ENCODE results near the gene QRFP. TPM values are rescaled to one million over a fixed set of nuclear protein-coding genes. Genes with fewer than 3 reads are reported as not detected.

QRFP gene
- total RNA-seq, 2 donors from 2014 or later = not detected

DNA sequence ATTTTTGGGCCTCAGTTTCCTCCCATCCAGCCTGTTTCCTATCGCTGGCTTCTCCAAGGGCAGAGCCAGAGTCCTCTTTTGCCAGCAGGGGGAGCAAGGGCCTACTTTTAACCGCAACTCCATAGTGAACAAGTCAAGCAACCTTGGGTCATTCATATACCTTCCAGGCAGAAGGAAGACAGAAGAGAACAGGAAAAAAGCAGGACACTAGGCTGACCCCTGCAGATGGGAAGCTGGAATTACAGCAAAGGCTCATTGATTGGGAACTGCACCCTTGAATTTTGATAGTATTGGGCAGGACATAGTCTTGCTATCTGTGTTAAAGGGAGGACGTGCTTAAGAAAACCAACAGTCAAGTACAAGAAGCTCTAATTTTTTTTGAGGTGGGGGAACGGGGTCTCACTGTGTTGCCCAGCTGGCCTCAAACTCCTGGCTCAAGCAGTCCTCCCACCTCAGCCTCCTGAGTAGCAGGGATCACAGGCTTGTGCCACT, 30.1 kb downstream of the QRFP start:
- no peak overlapping the region for H3K27ac ChIP-seq
- H3K9me3 ChIP-seq = no peaks in the 10 kb centered on the region
- H3K4me1 ChIP-seq = peaks cover 0 to 38% of the 10 kb centered on the region in 2 donors
- TF ChIP-seq, protein P1, sequence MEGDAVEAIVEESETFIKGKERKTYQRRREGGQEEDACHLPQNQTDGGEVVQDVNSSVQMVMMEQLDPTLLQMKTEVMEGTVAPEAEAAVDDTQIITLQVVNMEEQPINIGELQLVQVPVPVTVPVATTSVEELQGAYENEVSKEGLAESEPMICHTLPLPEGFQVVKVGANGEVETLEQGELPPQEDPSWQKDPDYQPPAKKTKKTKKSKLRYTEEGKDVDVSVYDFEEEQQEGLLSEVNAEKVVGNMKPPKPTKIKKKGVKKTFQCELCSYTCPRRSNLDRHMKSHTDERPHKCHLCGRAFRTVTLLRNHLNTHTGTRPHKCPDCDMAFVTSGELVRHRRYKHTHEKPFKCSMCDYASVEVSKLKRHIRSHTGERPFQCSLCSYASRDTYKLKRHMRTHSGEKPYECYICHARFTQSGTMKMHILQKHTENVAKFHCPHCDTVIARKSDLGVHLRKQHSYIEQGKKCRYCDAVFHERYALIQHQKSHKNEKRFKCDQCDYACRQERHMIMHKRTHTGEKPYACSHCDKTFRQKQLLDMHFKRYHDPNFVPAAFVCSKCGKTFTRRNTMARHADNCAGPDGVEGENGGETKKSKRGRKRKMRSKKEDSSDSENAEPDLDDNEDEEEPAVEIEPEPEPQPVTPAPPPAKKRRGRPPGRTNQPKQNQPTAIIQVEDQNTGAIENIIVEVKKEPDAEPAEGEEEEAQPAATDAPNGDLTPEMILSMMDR (IDR thresholded peaks at IDR 0.05) = peak; percentile 77 to 82
- DNase-seq (ENCODE audit: low spot score) = peak; percentile 78
- no peak overlapping the region for H3K4me3 ChIP-seq
- no peaks in the 10 kb centered on the region for H3K27me3 ChIP-seq
- H3K36me3 ChIP-seq = peaks cover 16% of the 10 kb centered on the region

DNA sequence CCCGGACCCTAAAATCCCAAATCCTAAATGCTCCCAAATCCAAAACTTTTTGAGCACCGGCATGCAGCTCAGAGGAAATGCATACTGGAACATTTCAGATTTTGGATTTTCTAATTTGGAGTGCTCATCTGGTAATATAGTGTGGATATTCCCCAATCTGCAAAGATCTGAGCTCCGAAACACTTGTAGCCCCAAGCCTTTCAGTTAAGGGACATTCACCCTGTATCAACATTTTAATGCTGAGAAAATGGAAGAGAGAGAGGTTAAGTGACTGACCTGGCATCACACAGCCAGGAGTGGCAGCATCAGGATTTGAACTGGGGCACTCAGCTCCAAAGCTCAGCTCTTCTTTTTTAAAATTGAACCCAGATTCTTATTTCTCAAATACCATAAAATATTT, 30.7 kb downstream of the QRFP start:
- no peak for DNase-seq (ENCODE audit: low spot score)
- Histone ChIP-seq H3K27ac (no peak overlapping the region), H3K4me3 (no peak overlapping the region), H3K4me1 (peaks cover 0 to 38% of the 10 kb centered on the region in 2 donors), H3K27me3 (no peaks in the 10 kb centered on the region), H3K9me3 (no peaks in the 10 kb centered on the region), H3K36me3 (peaks cover 16% of the 10 kb centered on the region)
- TF ChIP-seq, protein P1 (IDR thresholded peaks at IDR 0.05) = no peak

DNA sequence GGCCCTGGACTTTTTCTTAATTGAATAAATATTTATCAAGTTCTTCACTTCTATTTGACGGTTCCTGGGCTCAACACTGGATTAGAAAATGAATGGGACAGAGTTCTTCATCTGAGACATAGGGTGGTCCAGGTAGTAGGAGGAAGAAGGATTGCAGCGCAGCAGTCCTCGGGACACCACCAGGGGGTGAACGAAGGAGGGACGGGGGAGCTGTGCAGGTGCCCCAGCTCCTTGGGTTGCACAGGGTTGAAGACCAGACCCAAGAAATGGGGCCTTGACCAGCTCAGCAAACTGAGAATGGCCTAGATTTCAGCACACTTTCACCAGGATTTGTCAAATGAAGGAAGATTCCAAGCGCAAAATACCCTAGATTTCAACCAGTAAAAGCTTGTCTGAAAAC, 32.1 kb downstream of the QRFP start:
- Histone ChIP-seq H3K9me3 (no peaks in the 10 kb centered on the region), H3K36me3 (peaks cover 21% of the 10 kb centered on the region), H3K27ac (no peak overlapping the region), H3K4me1 (peaks cover 0 to 37% of the 10 kb centered on the region in 2 donors), H3K4me3 (no peak overlapping the region), H3K27me3 (no peaks in the 10 kb centered on the region)
- DNase-seq (ENCODE audit: low spot score) = no peak
- TF ChIP-seq, protein P1 (IDR thresholded peaks at IDR 0.05) = no peak

DNA sequence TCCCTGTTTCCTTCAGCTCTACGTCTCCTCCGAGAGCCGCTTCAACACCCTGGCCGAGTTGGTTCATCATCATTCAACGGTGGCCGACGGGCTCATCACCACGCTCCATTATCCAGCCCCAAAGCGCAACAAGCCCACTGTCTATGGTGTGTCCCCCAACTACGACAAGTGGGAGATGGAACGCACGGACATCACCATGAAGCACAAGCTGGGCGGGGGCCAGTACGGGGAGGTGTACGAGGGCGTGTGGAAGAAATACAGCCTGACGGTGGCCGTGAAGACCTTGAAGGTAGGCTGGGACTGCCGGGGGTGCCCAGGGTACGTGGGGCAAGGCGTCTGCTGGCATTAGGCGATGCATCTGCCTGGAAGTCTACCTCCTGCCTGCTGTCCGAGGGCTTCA, 33.9 kb downstream of the QRFP start:
- Histone ChIP-seq H3K27ac (peak overlapping the region; percentile 38 to 54), H3K9me3 (no peaks in the 10 kb centered on the region), H3K4me3 (no peak overlapping the region), H3K27me3 (no peaks in the 10 kb centered on the region), H3K4me1 (peaks cover 0 to 42% of the 10 kb centered on the region in 2 donors), H3K36me3 (peaks cover 21% of the 10 kb centered on the region)
- no peak for DNase-seq (ENCODE audit: low spot score)
- TF ChIP-seq, protein P1 (IDR thresholded peaks at IDR 0.05) = no peak

DNA sequence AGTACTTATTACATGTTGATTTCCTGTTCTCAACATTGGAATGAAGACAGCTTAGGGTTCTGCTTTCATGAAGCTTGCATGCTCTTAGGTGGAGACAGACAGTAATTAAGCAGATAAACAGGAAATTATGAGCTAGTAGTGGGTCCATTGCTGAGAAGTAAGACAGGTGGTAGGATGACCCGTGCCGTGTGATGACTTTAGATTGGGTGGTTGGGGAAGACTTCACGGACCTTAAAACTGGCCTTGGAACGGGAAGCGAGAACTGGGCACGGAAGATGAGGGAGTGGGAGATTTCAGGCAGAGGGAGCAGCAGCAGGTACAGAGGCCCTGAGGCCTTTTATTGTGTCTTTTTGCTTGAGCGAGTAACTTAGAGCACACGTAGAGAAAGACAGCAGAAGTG, 34.4 kb downstream of the QRFP start:
- H3K27me3 ChIP-seq = no peaks in the 10 kb centered on the region
- H3K27ac ChIP-seq = peak overlapping the region; percentile 38 to 54
- no peaks in the 10 kb centered on the region for H3K9me3 ChIP-seq
- no peak overlapping the region for H3K4me3 ChIP-seq
- peaks cover 0 to 43% of the 10 kb centered on the region in 2 donors for H3K4me1 ChIP-seq
- TF ChIP-seq, protein P1 (IDR thresholded peaks at IDR 0.05) = no peak
- DNase-seq (ENCODE audit: low spot score) = no peak
- peaks cover 21% of the 10 kb centered on the region for H3K36me3 ChIP-seq

Data from right atrium auricular region (tissue), 2 donors.